ACC112 (cell line): ENCODE results near the gene ANKRD44.

ENCODE experiments used
- H2AFZ ChIP-seq: fragments of 200-600 bp; sonication (generic); one replicate; pipeline ENCODE4 v1.6.0; 2017; ENCODE audit warnings: antibody characterized with exemption, low read length; ENCODE audit not compliant: unreplicated experiment
- H3K27ac ChIP-seq: fragments of 200-600 bp; sonication (generic); 2 replicates; pipeline ENCODE4 v1.5.1; 2014; ENCODE audit warnings: low read depth, mild to moderate bottlenecking, antibody characterized with exemption, low read length, moderate library complexity
- H3K27me3 ChIP-seq: fragments of 200-600 bp; sonication (generic); 2 replicates; pipeline ENCODE4 v1.6.1; 2014; ENCODE audit warnings: mild to moderate bottlenecking, antibody characterized with exemption, low read length, moderate library complexity, mixed read lengths; ENCODE audit not compliant: insufficient read depth
- H3K36me3 ChIP-seq: fragments of 200-600 bp; sonication (generic); 2 replicates; pipeline ENCODE4 v1.6.1; 2016; ENCODE audit warnings: mild to moderate bottlenecking, antibody characterized with exemption, low read length, moderate library complexity, mixed read lengths; ENCODE audit not compliant: insufficient read depth
- H3K4me1 ChIP-seq: fragments of 200-600 bp; sonication (generic); one replicate; pipeline ENCODE4 v1.6.1; 2016; ENCODE audit warnings: low read length, mixed read lengths; ENCODE audit not compliant: insufficient read depth, unreplicated experiment, control insufficient read depth
- H3K4me3 ChIP-seq: fragments of 200-600 bp; sonication (generic); 2 replicates; pipeline ENCODE4 v1.5.1; 2014; ENCODE audit warnings: mild to moderate bottlenecking, low read depth, low read length
- H3K79me2 ChIP-seq: fragments of 200-600 bp; sonication (generic); one replicate; pipeline ENCODE4 v1.6.0; 2016; ENCODE audit warnings: low read length; ENCODE audit not compliant: control insufficient read depth, unreplicated experiment, insufficient read depth

Gene ANKRD44

GRCh38 chr2:196959734-196960338 lies 350.7 kb downstream of the ANKRD44 start:
- Histone ChIP-seq H3K27me3 (no peaks in the 10 kb centered on the region), H3K4me3 (no peak overlapping the region), H3K79me2 (no peaks in the 10 kb centered on the region), H3K27ac (no peak overlapping the region), H3K36me3 (no peaks in the 10 kb centered on the region), H3K4me1 (no peaks in the 10 kb centered on the region), H2AFZ (no peak overlapping the region)

GRCh38 chr2:196959281-196959680 lies 351.3 kb downstream of the ANKRD44 start:
- no peaks in the 10 kb centered on the region for H3K36me3 ChIP-seq
- no peaks in the 10 kb centered on the region for H3K27me3 ChIP-seq
- H3K4me1 ChIP-seq = no peaks in the 10 kb centered on the region
- no peak overlapping the region for H3K4me3 ChIP-seq
- no peak overlapping the region for H2AFZ ChIP-seq
- H3K79me2 ChIP-seq = no peaks in the 10 kb centered on the region
- no peak overlapping the region for H3K27ac ChIP-seq

GRCh38 chr2:196957881-196958525 lies 352.6 kb downstream of the ANKRD44 start:
- H3K27me3 ChIP-seq = no peaks in the 10 kb centered on the region
- no peaks in the 10 kb centered on the region for H3K4me1 ChIP-seq
- H3K79me2 ChIP-seq = no peaks in the 10 kb centered on the region
- H2AFZ ChIP-seq = no peak overlapping the region
- no peak overlapping the region for H3K27ac ChIP-seq
- H3K4me3 ChIP-seq = no peak overlapping the region
- no peaks in the 10 kb centered on the region for H3K36me3 ChIP-seq

- Histone ChIP-seq H3K4me3 (no peak overlapping the region), H3K4me1 (no peaks in the 10 kb centered on the region), H3K27me3 (no peaks in the 10 kb centered on the region), H3K27ac (no peak overlapping the region), H2AFZ (no peak overlapping the region), H3K36me3 (no peaks in the 10 kb centered on the region), H3K79me2 (no peaks in the 10 kb centered on the region)
Measured at GRCh38 chr2:196957442-196957841, 353.1 kb downstream of the ANKRD44 start.

GRCh38 chr2:196956069-196956468 lies 354.5 kb downstream of the ANKRD44 start:
- Histone ChIP-seq H3K27ac (no peak overlapping the region), H2AFZ (no peak overlapping the region), H3K27me3 (no peaks in the 10 kb centered on the region), H3K4me3 (no peak overlapping the region), H3K36me3 (no peaks in the 10 kb centered on the region), H3K4me1 (no peaks in the 10 kb centered on the region), H3K79me2 (no peaks in the 10 kb centered on the region)

- Histone ChIP-seq H3K79me2 (no peaks in the 10 kb centered on the region), H3K27ac (no peak overlapping the region), H3K4me1 (no peaks in the 10 kb centered on the region), H3K4me3 (no peak overlapping the region), H2AFZ (no peak overlapping the region), H3K27me3 (no peaks in the 10 kb centered on the region), H3K36me3 (no peaks in the 10 kb centered on the region)
Measured at GRCh38 chr2:196955036-196955435, 355.5 kb downstream of the ANKRD44 start.

- Histone ChIP-seq H3K79me2 (no peaks in the 10 kb centered on the region), H3K27me3 (no peaks in the 10 kb centered on the region), H2AFZ (no peak overlapping the region), H3K36me3 (no peaks in the 10 kb centered on the region), H3K4me3 (no peak overlapping the region), H3K27ac (no peak overlapping the region), H3K4me1 (no peaks in the 10 kb centered on the region)
Measured at GRCh38 chr2:196954001-196954400, 356.6 kb downstream of the ANKRD44 start.

GRCh38 chr2:196952936-196953335 lies 357.6 kb downstream of the ANKRD44 start:
- Histone ChIP-seq H3K27ac (no peak overlapping the region), H3K27me3 (no peaks in the 10 kb centered on the region), H3K36me3 (no peaks in the 10 kb centered on the region), H3K4me1 (no peaks in the 10 kb centered on the region), H3K4me3 (no peak overlapping the region), H2AFZ (no peak overlapping the region), H3K79me2 (no peaks in the 10 kb centered on the region)

- Histone ChIP-seq H3K27ac (no peak overlapping the region), H3K4me3 (no peak overlapping the region), H3K79me2 (no peaks in the 10 kb centered on the region), H3K27me3 (no peaks in the 10 kb centered on the region), H3K36me3 (no peaks in the 10 kb centered on the region), H2AFZ (no peak overlapping the region), H3K4me1 (no peaks in the 10 kb centered on the region)
Measured at GRCh38 chr2:196951973-196952372, 358.6 kb downstream of the ANKRD44 start.

- Histone ChIP-seq H3K27ac (no peak overlapping the region), H3K36me3 (no peaks in the 10 kb centered on the region), H3K79me2 (no peaks in the 10 kb centered on the region), H3K27me3 (no peaks in the 10 kb centered on the region), H3K4me1 (no peaks in the 10 kb centered on the region), H2AFZ (no peak overlapping the region), H3K4me3 (no peak overlapping the region)
Measured at GRCh38 chr2:196949116-196949515, 361.5 kb downstream of the ANKRD44 start.

GRCh38 chr2:196944570-196944969 lies 366.0 kb downstream of the ANKRD44 start:
- Histone ChIP-seq H2AFZ (no peak overlapping the region), H3K4me1 (no peaks in the 10 kb centered on the region), H3K27me3 (no peaks in the 10 kb centered on the region), H3K79me2 (no peaks in the 10 kb centered on the region), H3K4me3 (no peak overlapping the region), H3K36me3 (no peaks in the 10 kb centered on the region), H3K27ac (no peak overlapping the region)
